Activated B cell treated with CpG ODN at 0.5 μM for 24 hours (primary cell): Measurements from ENCODE around the gene TMX2. TPM values are rescaled to one million over a fixed set of nuclear protein-coding genes. Genes with fewer than 3 reads are reported as not detected.

Experiments used
- ATAC-seq: fragments of 200-7000 bp; cut with Tn5 transposase; one replicate; pipeline ENCODE4 v1.10.0; 2021; ENCODE audit warnings: low read depth, mild to moderate bottlenecking, moderate library complexity
- CTCF ChIA-PET: fragments of 350-600 bp; sonication (Branson Sonifier 250); formaldehyde crosslinking; loops from one replicate; lab custom pipeline; 2021; ENCODE audit warnings: antibody characterized with exemption; lab: Charles Lee
- POLR2A ChIA-PET: fragments of 350-600 bp; sonication (Branson Sonifier 250); formaldehyde crosslinking; loops from one replicate; lab custom pipeline; 2021; ENCODE audit warnings: antibody characterized with exemption; lab: Charles Lee
- DNase-seq: peaks from one replicate; pipeline ENCODE4 v3.0.0; 2022
- H3K27ac Mint-ChIP-seq: one replicate; pipeline ENCODE4 v1.8.0; 2020; ENCODE audit warnings: mixed read lengths
- H3K27me3 Mint-ChIP-seq: one replicate; pipeline ENCODE4 v1.8.0; 2021; ENCODE audit warnings: mixed read lengths
- H3K36me3 Mint-ChIP-seq: one replicate; pipeline ENCODE4 v1.8.0; 2021; ENCODE audit warnings: low read depth, mixed read lengths
- H3K4me1 Mint-ChIP-seq: one replicate; pipeline ENCODE4 v1.8.0; 2021; ENCODE audit warnings: mixed read lengths
- H3K4me3 Mint-ChIP-seq: one replicate; pipeline ENCODE4 v1.8.0; 2020; ENCODE audit warnings: mild to moderate bottlenecking, mixed read lengths
- H3K9me3 Mint-ChIP-seq: one replicate; pipeline ENCODE4 v1.8.0; 2020; ENCODE audit warnings: mixed read lengths
- CTCF ChIP-seq: fragments of 200-600 bp; IDR thresholded peaks from one replicate; pipeline ENCODE4 v1.8.0; 2022; ENCODE audit warnings: antibody characterized with exemption, mild to moderate bottlenecking
- intact Hi-C: fragments of 100-400 bp; cut with micrococcal nuclease; formaldehyde crosslinking; loops from one replicate; pipeline ENCODE4 v1.15.1; 2024
- total RNA-seq: library from RNA; stranded (reverse); gene quantifications from 2 replicates; pipeline ENCODE4 v1.2.3, GENCODE V29; 2022

The TMX2 gene
- total RNA-seq, 1 donor from 2014 or later = 53.2 TPM

DNA sequence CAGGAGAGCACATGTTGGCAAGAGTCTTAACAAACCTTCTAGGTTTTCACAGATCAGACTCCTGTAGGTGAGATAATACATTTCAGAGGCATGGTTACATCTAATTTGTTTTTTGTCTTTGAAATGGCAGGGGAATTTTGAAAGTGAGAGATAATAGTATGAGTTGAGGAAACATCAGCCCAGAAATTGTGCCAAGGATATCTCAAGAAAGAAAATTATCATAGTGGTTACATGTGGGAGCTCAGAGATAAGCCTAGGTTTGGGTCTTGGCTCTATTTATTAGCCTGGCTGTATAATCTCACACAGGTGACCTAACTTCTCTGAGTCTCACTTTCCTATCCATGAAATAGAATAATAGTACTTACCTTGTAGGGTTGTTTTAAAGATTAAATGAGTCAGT is 38.8 kb downstream of the TMX2 start:
- ChIA-PET CTCF (interaction anchor here (0.7 to 6.2 kb wide), 9 partner anchors 10 to 50 kb away, joined by 3 to 133 read pairs (median 3); partner anchors contain the start of gene SELENOH), POLR2A (interaction anchor here (1.6 to 1.9 kb wide), 3 partner anchors 10 to 49 kb away, joined by 5 to 15 read pairs (median 8); partner anchors contain the start of gene SELENOH)
- Mint-ChIP-seq H3K9me3 (no peaks in the 10 kb centered on the region), H3K27ac (no peak overlapping the region), H3K4me3 (no peak overlapping the region), H3K27me3 (no peaks in the 10 kb centered on the region), H3K4me1 (peaks cover 9% of the 10 kb centered on the region), H3K36me3 (peaks cover 18% of the 10 kb centered on the region)
- no peak for DNase-seq
- no peak for TF ChIP-seq CTCF
- intact Hi-C loops = loop anchor here (1.0 kb wide), 2 partner anchors 10 to 49 kb away; partner anchors contain the start of gene SELENOH
- ATAC-seq = no peak

DNA sequence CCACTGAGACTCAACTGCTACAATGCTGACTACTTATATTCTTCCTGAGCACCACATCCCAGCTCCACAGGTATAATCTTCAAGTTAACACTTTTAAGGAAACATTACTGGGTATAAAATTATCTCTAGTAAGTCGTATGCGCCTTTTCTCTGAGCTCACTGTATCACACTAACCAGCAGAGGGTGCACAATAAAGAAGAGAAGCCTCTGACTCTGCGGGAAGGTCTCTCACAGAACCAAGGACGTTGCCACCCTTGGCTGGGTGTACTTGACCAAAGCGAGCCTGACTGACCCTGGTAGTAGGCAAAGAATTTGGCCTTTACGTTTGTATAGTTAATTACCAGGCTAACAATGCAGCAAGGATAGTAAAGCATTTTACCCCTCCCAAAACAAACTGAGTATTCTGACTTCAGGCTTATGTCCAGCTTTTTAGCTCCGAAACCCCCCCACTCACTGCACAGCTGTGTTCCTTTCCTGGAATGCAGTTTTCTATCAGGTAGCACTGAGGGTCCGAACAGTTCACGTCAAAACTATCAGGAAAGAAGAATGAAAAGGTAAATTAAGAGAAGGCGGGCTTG is 39.4 kb downstream of the TMX2 start, which contains the start of gene BTBD18:
Gene BTBD18, minus strand, starts transcription at position 144 of the 578 bp plus-strand sequence. CDS start 631 bp downstream, outside the sequence.
- H3K27me3 Mint-ChIP-seq = no peaks in the 10 kb centered on the region
- intact Hi-C loops = loop anchor here (1.0 kb wide), 2 partner anchors 10 to 49 kb away; partner anchors contain the start of gene SELENOH
- peaks cover 9% of the 10 kb centered on the region for H3K4me1 Mint-ChIP-seq
- POLR2A ChIA-PET = interaction anchor here (1.3 to 1.9 kb wide), 4 partner anchors 10 to 49 kb away, joined by 4 to 15 read pairs (median 6); partner anchors contain the start of gene SELENOH
- ATAC-seq (peak; percentile 66), DNase-seq (no peak)
- H3K9me3 Mint-ChIP-seq = no peaks in the 10 kb centered on the region
- H3K36me3 Mint-ChIP-seq = peaks cover 12% of the 10 kb centered on the region
- TF ChIP-seq CTCF = no peak
- H3K27ac Mint-ChIP-seq = peak within 1 kb of the TSS; percentile 66
- H3K4me3 Mint-ChIP-seq = no peak within 1 kb of the TSS
- CTCF ChIA-PET = interaction anchor here (0.7 to 6.2 kb wide), 9 partner anchors 10 to 49 kb away, joined by 3 to 133 read pairs (median 3); partner anchors contain the start of gene SELENOH

- POLR2A ChIA-PET = interaction anchor here (0.5 to 1.8 kb wide), 3 partner anchors 38 to 48 kb away, joined by 3 to 15 read pairs (median 4); no protein-coding TSS in a partner anchor
These were observed 40.6 kb downstream of the TMX2 start for GRCh38 chr11:57752954-57753353.

GRCh38 chr11:57758174-57758573 is 45.8 kb downstream of the TMX2 start:
- H3K27ac Mint-ChIP-seq = no peak overlapping the region
- CTCF ChIA-PET = interaction anchor here (8.7 kb wide), 1 partner anchor 43 kb away, joined by 69 read pairs; no protein-coding TSS in a partner anchor
- H3K27me3 Mint-ChIP-seq = no peaks in the 10 kb centered on the region

More at GRCh38 chr11:57752954-57753353, 40.6 kb downstream of the TMX2 start:
- ATAC-seq (no peak), DNase-seq (no peak)
- H3K27ac Mint-ChIP-seq = no peak overlapping the region
- H3K27me3 Mint-ChIP-seq = no peaks in the 10 kb centered on the region
- CTCF ChIA-PET = interaction anchor here (0.9 to 6.2 kb wide), 3 partner anchors 19 to 48 kb away, joined by 3 to 133 read pairs (median 11); no protein-coding TSS in a partner anchor
- H3K4me3 Mint-ChIP-seq = no peak overlapping the region
- peaks cover 6% of the 10 kb centered on the region for H3K36me3 Mint-ChIP-seq
- H3K4me1 Mint-ChIP-seq = peaks cover 6% of the 10 kb centered on the region
- no peak for TF ChIP-seq CTCF
- intact Hi-C loops = no loop called here
- H3K9me3 Mint-ChIP-seq = no peaks in the 10 kb centered on the region

More at GRCh38 chr11:57758174-57758573, 45.8 kb downstream of the TMX2 start:
- DNase-seq = no peak
- no peak for TF ChIP-seq CTCF
- ATAC-seq = no peak
- POLR2A ChIA-PET = interaction anchor here (1.4 to 1.6 kb wide), 2 partner anchors 17 to 21 kb away, joined by 4 to 5 read pairs; partner anchors contain the start of gene SELENOH
- Mint-ChIP-seq H3K4me3 (no peak overlapping the region), H3K36me3 (peaks cover 4% of the 10 kb centered on the region), H3K9me3 (no peaks in the 10 kb centered on the region), H3K4me1 (peaks cover 15% of the 10 kb centered on the region)
- intact Hi-C loops = no loop called here
